Neuronal stem cell (in vitro differentiated cells): ENCODE data around the gene ANP32A.

ENCODE experiments used
- DNase-seq: peaks from one replicate; pipeline ENCODE4 v3.0.0-alpha.2; 2013; ENCODE audit warnings: low spot score
- H2AFZ ChIP-seq: one replicate; pipeline ENCODE4 v1.6.1; 2013; ENCODE audit warnings: mild to moderate bottlenecking, low read length, inconsistent platforms
- H2AK5ac ChIP-seq: 2 replicates; pipeline ENCODE4 v1.6.1; 2013; ENCODE audit warnings: low read depth, mild to moderate bottlenecking, inconsistent platforms, low read length, moderate library complexity, mixed read lengths
- H2BK120ac ChIP-seq: 2 replicates; pipeline ENCODE4 v1.6.1; 2013; ENCODE audit warnings: low read depth, mild to moderate bottlenecking, inconsistent platforms, low read length, moderate library complexity, mixed read lengths
- H2BK12ac ChIP-seq: one replicate; pipeline ENCODE4 v1.6.1; 2013; ENCODE audit warnings: low read length, inconsistent platforms
- H2BK15ac ChIP-seq: 2 replicates; pipeline ENCODE4 v1.6.1; 2013; ENCODE audit warnings: mild to moderate bottlenecking, low read length, inconsistent platforms, mixed read lengths
- H2BK5ac ChIP-seq: one replicate; pipeline ENCODE4 v1.6.1; 2013; ENCODE audit warnings: inconsistent platforms, mild to moderate bottlenecking, low read length, moderate library complexity
- H3K14ac ChIP-seq: one replicate; pipeline ENCODE4 v1.6.1; 2013; ENCODE audit warnings: low read length, inconsistent platforms
- H3K18ac ChIP-seq: 2 replicates; pipeline ENCODE4 v1.6.1; 2013; ENCODE audit warnings: low read length, inconsistent platforms
- H3K23ac ChIP-seq: 2 replicates; pipeline ENCODE4 v1.6.1; 2013; ENCODE audit warnings: low read depth, mild to moderate bottlenecking, mixed read lengths, low read length, inconsistent platforms; ENCODE audit not compliant: poor library complexity
- H3K27ac ChIP-seq: replicated peaks from 3 replicates; pipeline ENCODE4 v1.5.1; 2013; ENCODE audit warnings: low read length, inconsistent platforms
- H3K27me3 ChIP-seq, 3 experiments: 2 replicates each; pipeline ENCODE4 v1.6.1; 2013; ENCODE audit warnings: low read length in 3 of 3, mild to moderate bottlenecking in 2 of 3, inconsistent platforms in 1 of 3, low read depth in 1 of 3, mixed read lengths in 1 of 3, moderate library complexity in 1 of 3; ENCODE audit not compliant: control insufficient read depth in 3 of 3, insufficient read depth in 3 of 3
- H3K36me3 ChIP-seq, 2 donors: replicated peaks in 1 of 2; 2 replicates each; pipeline ENCODE4 v1.6.1; 2013; ENCODE audit warnings: low read length in 2 of 2; ENCODE audit not compliant: control insufficient read depth in 2 of 2, insufficient read depth in 2 of 2
- H3K4ac ChIP-seq: 2 replicates; pipeline ENCODE4 v1.6.1; 2013; ENCODE audit warnings: inconsistent platforms, mild to moderate bottlenecking, low read length, moderate library complexity
- H3K4me1 ChIP-seq, 2 donors: 1 replicate in 1 of 2; 2 replicates in 1 of 2; pipeline ENCODE4 v1.6.1; 2013; ENCODE audit warnings: low read length in 2 of 2, low read depth in 1 of 2; ENCODE audit not compliant: control insufficient read depth in 2 of 2, insufficient read depth in 1 of 2
- H3K4me2 ChIP-seq: one replicate; pipeline ENCODE4 v1.6.1; 2013; ENCODE audit warnings: mild to moderate bottlenecking, low read length, inconsistent platforms; ENCODE audit not compliant: insufficient read depth, poor library complexity, severe bottlenecking
- H3K4me3 ChIP-seq, 2 donors: 2 replicates each; pipeline ENCODE4 v1.5.1; 2013; ENCODE audit warnings: low read length in 2 of 2, mild to moderate bottlenecking in 2 of 2, inconsistent platforms in 1 of 2, moderate library complexity in 1 of 2
- H3K79me1 ChIP-seq: one replicate; pipeline ENCODE4 v1.6.1; 2013; ENCODE audit warnings: low read depth, mild to moderate bottlenecking, inconsistent platforms, low read length, moderate library complexity
- H3K9ac ChIP-seq: one replicate; pipeline ENCODE4 v1.6.1; 2013; ENCODE audit warnings: mild to moderate bottlenecking, low read depth, low read length, inconsistent platforms; ENCODE audit not compliant: poor library complexity
- H3K9me3 ChIP-seq, 2 donors: replicated peaks in 1 of 2; 2 replicates each; pipeline versions ENCODE3 to v1.6.1; 2013; ENCODE audit warnings: low read length in 2 of 2, mild to moderate bottlenecking in 2 of 2, inconsistent platforms in 1 of 2, low read depth in 1 of 2, mixed read lengths in 1 of 2, moderate library complexity in 1 of 2; ENCODE audit not compliant: control insufficient read depth in 2 of 2, insufficient read depth in 1 of 2
- H4K8ac ChIP-seq: one replicate; pipeline ENCODE4 v1.6.1; 2013; ENCODE audit warnings: low read depth, mild to moderate bottlenecking, inconsistent platforms, low read length, moderate library complexity
- H4K91ac ChIP-seq: one replicate; pipeline ENCODE4 v1.6.1; 2013; ENCODE audit warnings: low read length, low read depth, mild to moderate bottlenecking, inconsistent platforms; ENCODE audit not compliant: poor library complexity
- WGBS, 2 donors: extraction: QIAGEN DNeasy Blood & Tissue Kit; methylation state at CpG; one replicate each; pipeline ENCODE4 v1.1.7; 2013; ENCODE audit warnings: missing lambda C conversion rate in 2 of 2, mixed read lengths in 1 of 2; ENCODE audit not compliant: insufficient read length in 2 of 2, insufficient replicate concordance in 1 of 2; ENCODE audit errors: extremely low coverage in 2 of 2; 5-methylcytosine and 5-hydroxymethylcytosine counted together

Gene ANP32A

GRCh38 chr15:68785541-68785940, 35.2 kb downstream of the ANP32A start:
- Histone ChIP-seq H3K4ac (no peak overlapping the region), H3K18ac (no peak overlapping the region), H3K9ac (no peak overlapping the region), H2BK12ac (no peak overlapping the region), H3K79me1 (peaks cover 18% of the 10 kb centered on the region), H2BK120ac (no peak overlapping the region), H2AK5ac (no peak overlapping the region), H3K4me1 (peaks cover 11 to 14% of the 10 kb centered on the region in 2 donors), H3K4me3 (peak overlapping the region in 1 of 2 donors; percentile 58), H3K27ac (no peak overlapping the region), H2AFZ (no peak overlapping the region), H3K4me2 (no peak overlapping the region), H3K14ac (no peak overlapping the region), H3K27me3 (no peaks in the 10 kb centered on the region), H4K91ac (no peak overlapping the region), H4K8ac (no peak overlapping the region), H3K36me3 (peaks cover 51 to 99% of the 10 kb centered on the region in 2 donors), H2BK5ac (no peak overlapping the region), H2BK15ac (no peak overlapping the region), H3K23ac (no peak overlapping the region), H3K9me3 (no peaks in the 10 kb centered on the region)
- no peak for DNase-seq
- no CpG with 5 or more reads among the region's 5 CpGs for WGBS, 2 donors

DNA sequence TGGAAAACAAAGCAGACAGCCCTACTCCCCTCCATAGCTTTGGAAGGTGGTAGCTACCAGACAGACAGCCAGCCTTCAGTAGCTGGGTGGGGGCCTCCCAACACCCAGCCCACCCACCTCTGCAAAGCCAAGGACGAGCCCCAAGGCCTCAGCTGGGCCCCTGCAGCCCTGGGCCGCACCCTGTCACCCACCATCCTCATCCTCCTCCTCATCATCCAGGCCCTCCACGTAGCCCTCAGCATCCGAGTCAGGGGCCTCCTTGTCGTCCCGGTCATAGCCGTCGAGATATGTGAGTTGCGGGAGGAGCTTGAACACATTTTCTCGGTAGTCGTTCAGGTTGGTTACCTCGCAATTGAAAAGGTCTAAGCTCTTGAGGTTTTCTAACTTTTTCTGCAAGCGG, 36.5 kb downstream of the ANP32A start:
- H4K91ac ChIP-seq: no peak overlapping the region
- H3K9me3 ChIP-seq: no peaks in the 10 kb centered on the region
- peaks cover 2 to 3% of the 10 kb centered on the region in 2 donors for H3K4me1 ChIP-seq
- WGBS, 2 donors: no CpG with 5 or more reads among the region's 13 CpGs
- H3K79me1 ChIP-seq: peaks cover 13% of the 10 kb centered on the region
- H3K36me3 ChIP-seq: peaks cover 58 to 98% of the 10 kb centered on the region in 2 donors
- H4K8ac ChIP-seq: no peak overlapping the region
- H3K23ac ChIP-seq: no peak overlapping the region
- H3K14ac ChIP-seq: no peak overlapping the region
- no peak overlapping the region for H3K4me2 ChIP-seq
- DNase-seq: no peak
- H3K27me3 ChIP-seq: no peaks in the 10 kb centered on the region
- no peak overlapping the region for H2AFZ ChIP-seq
- no peak overlapping the region for H2AK5ac ChIP-seq
- H3K9ac ChIP-seq: no peak overlapping the region
- no peak overlapping the region for H3K4ac ChIP-seq
- no peak overlapping the region for H2BK120ac ChIP-seq
- no peak overlapping the region for H2BK12ac ChIP-seq
- no peak overlapping the region for H3K18ac ChIP-seq
- H3K27ac ChIP-seq: no peak overlapping the region
- no peak overlapping the region for H3K4me3 ChIP-seq
- no peak overlapping the region for H2BK5ac ChIP-seq
- H2BK15ac ChIP-seq: no peak overlapping the region

GRCh38 chr15:68783226-68784058, 37.3 kb downstream of the ANP32A start:
- Histone ChIP-seq H2BK12ac (no peak overlapping the region), H2BK15ac (no peak overlapping the region), H3K9me3 (no peaks in the 10 kb centered on the region), H4K8ac (no peak overlapping the region), H3K4me3 (no peak overlapping the region), H3K27ac (no peak overlapping the region), H3K36me3 (peaks cover 56 to 98% of the 10 kb centered on the region in 2 donors), H3K4ac (no peak overlapping the region), H2BK120ac (no peak overlapping the region), H4K91ac (no peak overlapping the region), H3K4me2 (no peak overlapping the region), H3K79me1 (peaks cover 11% of the 10 kb centered on the region), H3K27me3 (no peaks in the 10 kb centered on the region), H2AFZ (no peak overlapping the region), H2BK5ac (no peak overlapping the region), H3K18ac (no peak overlapping the region), H3K4me1 (peaks cover 2 to 3% of the 10 kb centered on the region in 2 donors), H3K14ac (no peak overlapping the region), H2AK5ac (no peak overlapping the region), H3K23ac (no peak overlapping the region), H3K9ac (no peak overlapping the region)
- DNase-seq: no peak
- WGBS, 2 donors: no CpG with 5 or more reads among the region's 9 CpGs

DNA sequence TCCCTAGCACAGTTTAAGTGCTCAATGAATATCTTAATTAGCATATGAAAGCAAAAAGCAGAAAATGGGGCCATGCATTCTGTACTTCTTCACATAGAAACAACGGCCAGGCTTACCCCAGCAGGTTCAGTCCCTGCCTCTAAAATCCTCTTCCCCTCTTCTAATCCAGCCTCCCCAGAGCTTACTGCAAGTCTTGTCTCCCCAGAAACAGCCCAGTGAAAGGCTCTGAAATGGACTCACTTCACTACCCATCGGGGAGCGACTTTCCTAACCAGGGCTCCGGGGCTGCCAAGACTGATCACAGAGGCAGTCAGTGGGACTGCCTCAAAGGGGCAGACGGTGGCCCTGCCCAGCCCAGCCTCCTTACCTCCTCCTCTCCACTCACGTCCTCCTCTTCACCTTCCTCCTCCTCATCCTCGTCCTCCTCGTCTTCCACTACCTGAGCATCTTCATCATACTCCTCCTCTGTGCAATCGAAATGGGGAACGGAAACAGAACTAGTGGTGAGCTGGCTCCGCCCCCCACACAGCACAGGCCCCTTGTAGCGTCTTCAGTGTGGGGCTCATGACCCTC, 38.0 kb downstream of the ANP32A start:
- no peak overlapping the region for H3K14ac ChIP-seq
- H4K91ac ChIP-seq: no peak overlapping the region
- no peak overlapping the region for H3K27ac ChIP-seq
- H3K4me1 ChIP-seq: peaks cover 0 to 3% of the 10 kb centered on the region in 2 donors
- no peak for DNase-seq
- H2AFZ ChIP-seq: no peak overlapping the region
- H2BK15ac ChIP-seq: no peak overlapping the region
- no peak overlapping the region for H3K4me3 ChIP-seq
- H2BK12ac ChIP-seq: no peak overlapping the region
- H3K18ac ChIP-seq: no peak overlapping the region
- H3K4ac ChIP-seq: no peak overlapping the region
- peaks cover 55 to 98% of the 10 kb centered on the region in 2 donors for H3K36me3 ChIP-seq
- no peaks in the 10 kb centered on the region for H3K27me3 ChIP-seq
- no peak overlapping the region for H3K9ac ChIP-seq
- H2BK120ac ChIP-seq: no peak overlapping the region
- WGBS, 2 donors: 100% methylated on average over 2 of the region's 12 CpGs; no CpG with 5 or more reads in 1 of the 2 donors
- no peak overlapping the region for H3K23ac ChIP-seq
- peaks cover 11% of the 10 kb centered on the region for H3K79me1 ChIP-seq
- H4K8ac ChIP-seq: no peak overlapping the region
- no peaks in the 10 kb centered on the region for H3K9me3 ChIP-seq
- H2BK5ac ChIP-seq: no peak overlapping the region
- H3K4me2 ChIP-seq: no peak overlapping the region
- H2AK5ac ChIP-seq: no peak overlapping the region
